ENCODE results near the gene FNDC3A. TPM values are rescaled to one million over a fixed set of nuclear protein-coding genes. Genes with fewer than 3 reads are reported as not detected.

Gene FNDC3A
- total and polyA plus RNA-seq, 9 of the 15 experiments (the other 6 are each of a cell fraction or from before 2014, with no cell fraction given), result 4.1 to 22.0 (median 13.5) TPM

DNA sequence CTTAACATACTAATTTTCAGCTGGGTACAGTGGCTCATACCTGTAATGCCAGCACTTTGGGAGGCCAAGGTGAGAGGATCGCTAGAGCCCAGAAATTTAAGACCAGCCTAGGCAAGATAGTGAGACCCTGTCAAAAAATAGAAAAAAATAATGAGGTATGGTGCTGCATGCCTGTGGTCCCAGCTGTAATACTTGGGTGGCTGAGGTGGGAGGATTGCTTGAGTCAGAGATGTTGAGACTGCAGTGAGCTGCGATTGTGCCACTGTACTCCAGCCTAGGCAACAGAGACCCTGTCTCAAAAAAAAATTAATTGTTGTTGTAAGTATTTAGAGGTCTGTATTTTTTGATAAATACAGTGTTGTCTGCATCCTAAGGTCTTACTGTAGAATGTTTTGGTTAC, 66.8 kb downstream of the FNDC3A start:
- Histone ChIP-seq H3K27ac (ENCODE audit: extremely low read depth, low read depth, low read length) (no peak overlapping the region), H3K79me2 (ENCODE audit: control insufficient read depth, insufficient read depth, low read length) (no peaks in the 10 kb centered on the region), H3K9ac (ENCODE audit: insufficient read depth in 1 of 2, low read depth in 2 of 2, low read length in 2 of 2) (no peak overlapping the region), H2AFZ (ENCODE audit: low read depth, low read length) (no peak overlapping the region), H3K4me2 (ENCODE audit: insufficient read depth, low read length) (no peak overlapping the region), H3K9me1 (ENCODE audit: control insufficient read depth, insufficient read depth, low read length) (no peaks in the 10 kb centered on the region), H3K36me3 (ENCODE audit: control insufficient read depth, insufficient read depth, low read length) (no peaks in the 10 kb centered on the region), H3K9me3 (replicated peaks; ENCODE audit: control insufficient read depth, insufficient read depth, low read depth, low read length) (no peaks in the 10 kb centered on the region), H3K4me1 (replicated peaks in 1 of 2; ENCODE audit: control insufficient read depth in 2 of 2, insufficient read depth in 2 of 2, low read length in 2 of 2) (no peaks in the 10 kb centered on the region; a peak in 1 of 5 replicates), H3K4me3 (no peak overlapping the region), H3K27me3 (ENCODE audit: control insufficient read depth in 2 of 2, insufficient read depth in 2 of 2, low read length in 2 of 2) (no peaks in the 10 kb centered on the region), H4K20me1 (replicated peaks; ENCODE audit: control insufficient read depth, insufficient read depth, low read length) (no peaks in the 10 kb centered on the region)
- ChIA-PET POLR2A (no interaction called here), CTCF (ENCODE audit: low intra/inter-chr PET ratio) (no interaction called here)
- TF ChIP-seq TEAD4 (IDR thresholded peaks at IDR 0.05; ENCODE audit: low read length) (no peak), TEAD4 (CRISPR knock-in tag; IDR thresholded peaks at IDR 0.05; ENCODE audit: borderline replicate concordance) (no peak), HNRNPUL1 (IDR thresholded peaks at IDR 0.05; ENCODE audit: low read length) (no peak), SMC3 (conservative IDR thresholded peaks at IDR 0.05; ENCODE audit: insufficient read depth, low read depth, low read length) (no peak), NR2F6 (CRISPR knock-in tag; IDR thresholded peaks at IDR 0.05) (no peak), SIRT6 (IDR thresholded peaks at IDR 0.05; ENCODE audit: low read depth, low read length) (no peak), ZNF57 (CRISPR knock-in tag; IDR thresholded peaks at IDR 0.05) (no peak), SMAD3 (CRISPR knock-in tag; conservative IDR thresholded peaks at IDR 0.05) (no peak), ZNF263 (CRISPR knock-in tag; IDR thresholded peaks at IDR 0.05; ENCODE audit: borderline replicate concordance) (no peak), MIER1 (IDR thresholded peaks at IDR 0.05; ENCODE audit: low read depth) (no peak)
- TF ChIP-seq, protein P1, sequence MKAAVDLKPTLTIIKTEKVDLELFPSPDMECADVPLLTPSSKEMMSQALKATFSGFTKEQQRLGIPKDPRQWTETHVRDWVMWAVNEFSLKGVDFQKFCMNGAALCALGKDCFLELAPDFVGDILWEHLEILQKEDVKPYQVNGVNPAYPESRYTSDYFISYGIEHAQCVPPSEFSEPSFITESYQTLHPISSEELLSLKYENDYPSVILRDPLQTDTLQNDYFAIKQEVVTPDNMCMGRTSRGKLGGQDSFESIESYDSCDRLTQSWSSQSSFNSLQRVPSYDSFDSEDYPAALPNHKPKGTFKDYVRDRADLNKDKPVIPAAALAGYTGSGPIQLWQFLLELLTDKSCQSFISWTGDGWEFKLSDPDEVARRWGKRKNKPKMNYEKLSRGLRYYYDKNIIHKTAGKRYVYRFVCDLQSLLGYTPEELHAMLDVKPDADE (conservative IDR thresholded peaks at IDR 0.05; ENCODE audit: control insufficient read depth, low read depth, low read length), result no peak
- TF ChIP-seq, protein P2, sequence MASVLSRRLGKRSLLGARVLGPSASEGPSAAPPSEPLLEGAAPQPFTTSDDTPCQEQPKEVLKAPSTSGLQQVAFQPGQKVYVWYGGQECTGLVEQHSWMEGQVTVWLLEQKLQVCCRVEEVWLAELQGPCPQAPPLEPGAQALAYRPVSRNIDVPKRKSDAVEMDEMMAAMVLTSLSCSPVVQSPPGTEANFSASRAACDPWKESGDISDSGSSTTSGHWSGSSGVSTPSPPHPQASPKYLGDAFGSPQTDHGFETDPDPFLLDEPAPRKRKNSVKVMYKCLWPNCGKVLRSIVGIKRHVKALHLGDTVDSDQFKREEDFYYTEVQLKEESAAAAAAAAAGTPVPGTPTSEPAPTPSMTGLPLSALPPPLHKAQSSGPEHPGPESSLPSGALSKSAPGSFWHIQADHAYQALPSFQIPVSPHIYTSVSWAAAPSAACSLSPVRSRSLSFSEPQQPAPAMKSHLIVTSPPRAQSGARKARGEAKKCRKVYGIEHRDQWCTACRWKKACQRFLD (CRISPR knock-in tag; IDR thresholded peaks at IDR 0.05), result no peak
- in situ Hi-C loops (cut with MboI) (no loop called here), intact Hi-C loops (cut with micrococcal nuclease) (no loop called here)
- no peak for FAIRE-seq
- DNase-seq (ENCODE audit: extremely low read depth in 1 of 4, low spot score in 3 of 4), result no peak
- 55% methylated on average over 2 of the region's 2 CpGs for WGBS (ENCODE audit: insufficient coverage, low coverage, missing lambda C conversion rate)
- BruUV-seq (replicated peaks), result no TSS peak
- no peak for ATAC-seq
